ENCODE results near the gene FAM131A.

Gene FAM131A

GRCh38 chr3:184358921-184359350 is 21.5 kb downstream of the FAM131A start:
- no peak for DNase-seq

GRCh38 chr3:184359610-184360009 is 22.2 kb downstream of the FAM131A start:
- no peak for DNase-seq

GRCh38 chr3:184360070-184360928 is 22.9 kb downstream of the FAM131A start:
- no peak for DNase-seq

- no peak for DNase-seq
These were observed 23.6 kb downstream of the FAM131A start for GRCh38 chr3:184360929-184361531.

GRCh38 chr3:184361532-184361931 is 24.1 kb downstream of the FAM131A start, which contains the start of the genes CLCN2 and POLR2H:
CLCN2 (minus strand) TSS chr3:184361605; CDS start chr3:184361479, 126 bp downstream.
POLR2H (plus strand) TSS chr3:184361710; CDS start chr3:184363493, 1,783 bp downstream.
- DNase-seq: no peak

GRCh38 chr3:184361932-184362667 is 24.7 kb downstream of the FAM131A start:
- no peak for DNase-seq

- peak; percentile 96 for DNase-seq
These were observed 25.5 kb downstream of the FAM131A start for GRCh38 chr3:184362668-184363546.

- no peak for DNase-seq
These were observed 29.4 kb downstream of the FAM131A start for GRCh38 chr3:184366619-184367289.

- DNase-seq: no peak
These were observed 30.7 kb downstream of the FAM131A start for GRCh38 chr3:184368116-184368515.

- no peak for DNase-seq
These were observed 31.3 kb downstream of the FAM131A start for GRCh38 chr3:184368586-184369183.

- DNase-seq: no peak
These were observed 34.2 kb downstream of the FAM131A start for GRCh38 chr3:184371570-184372018.

GRCh38 chr3:184372296-184372821 is 35.0 kb downstream of the FAM131A start:
- no peak for DNase-seq

GRCh38 chr3:184372911-184373310 is 35.5 kb downstream of the FAM131A start:
- no peak for DNase-seq

GRCh38 chr3:184373422-184373821 is 36.0 kb downstream of the FAM131A start:
- no peak for DNase-seq

- no peak for DNase-seq
These were observed 38.5 kb downstream of the FAM131A start for GRCh38 chr3:184375747-184376461.

- no peak for DNase-seq
These were observed 40.0 kb downstream of the FAM131A start for GRCh38 chr3:184377374-184377773.

GRCh38 chr3:184377882-184378445 is 40.6 kb downstream of the FAM131A start, which contains the start of gene THPO:
THPO (minus strand) TSS chr3:184378207; CDS start chr3:184376259, 1,948 bp downstream.
- DNase-seq: no peak

- no peak for DNase-seq
These were observed 41.4 kb downstream of the FAM131A start for GRCh38 chr3:184378651-184379357.

All from cortex of kidney (tissue), 1 donor.